GM04503 (cell line): ENCODE results near the gene ADPRH.
"Not testable (repeated sequence)": the region's sequence is repeated elsewhere in the genome, so short reads cannot be mapped to it uniquely, and the experiment has no call there.

Source experiments
- DNase-seq: peaks from one replicate; pipeline ENCODE4 v3.0.0-alpha.2; 2012; ENCODE audit warnings: low read depth

Gene ADPRH

DNA sequence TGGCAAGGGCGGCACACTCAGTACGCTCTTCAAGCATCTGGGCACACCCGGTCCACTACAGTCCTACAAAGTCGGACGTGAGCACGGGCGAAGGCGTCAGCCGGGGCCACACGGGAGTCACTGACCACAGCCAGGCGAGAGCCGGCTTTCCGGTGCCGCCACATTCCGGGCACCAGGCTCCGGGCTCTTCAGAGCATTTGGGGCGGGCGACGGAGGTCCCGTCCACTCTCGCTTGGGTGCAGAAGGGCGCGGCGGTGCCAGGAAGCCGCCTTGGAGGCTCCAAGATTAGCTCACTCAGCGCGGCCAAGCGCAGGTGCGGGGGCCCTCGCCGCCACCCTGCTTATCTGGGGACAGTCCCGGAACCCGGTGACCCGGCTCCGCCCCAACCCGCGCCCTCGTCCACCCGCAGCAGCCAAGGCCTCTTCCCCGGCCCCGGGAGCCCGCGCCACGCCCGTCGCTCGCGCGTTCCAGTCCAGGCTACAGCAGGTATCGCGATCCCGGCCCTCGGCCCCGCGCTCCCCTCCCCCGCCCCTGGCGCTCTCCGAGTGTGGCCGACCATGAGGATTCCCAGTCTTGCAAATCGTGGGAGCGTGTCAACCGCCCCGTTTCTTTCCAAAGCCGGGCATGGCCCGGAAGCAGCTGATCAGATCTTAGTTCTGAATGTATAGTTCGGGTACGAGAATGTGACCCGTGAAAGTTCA is at the start of gene ADPRH:
Gene ADPRH (plus strand): TSS at position 127 of the 701 bp plus-strand sequence. CDS start 2,678 bp downstream, outside the sequence.
- DNase-seq, result peak; percentile 11

- peak; percentile 75 for DNase-seq
These were observed 49.4 kb upstream of the ADPRH start for GRCh38 chr3:119529883-119530282.

DNA sequence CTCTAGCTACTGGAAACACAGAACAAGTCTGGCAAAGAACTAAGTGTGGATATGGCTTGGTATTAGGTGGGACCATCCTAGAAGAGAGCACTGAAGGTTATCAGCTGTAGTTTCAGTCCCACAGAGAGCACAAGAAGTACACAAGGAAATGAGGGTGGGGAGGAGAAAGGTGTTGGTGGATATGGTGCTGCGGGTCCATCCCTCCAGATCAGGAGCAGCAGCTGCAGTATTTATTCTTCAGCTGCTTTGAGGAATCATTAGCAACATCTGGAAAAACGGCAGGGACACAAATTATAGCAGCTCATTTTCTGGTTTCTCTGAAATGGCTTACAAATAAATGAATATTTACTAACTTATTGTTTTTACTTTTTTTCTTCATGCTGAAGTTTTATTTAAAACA is 48.8 kb upstream of the ADPRH start:
- no peak for DNase-seq

GRCh38 chr3:119531151-119531550 is 48.1 kb upstream of the ADPRH start:
- no peak for DNase-seq

DNA sequence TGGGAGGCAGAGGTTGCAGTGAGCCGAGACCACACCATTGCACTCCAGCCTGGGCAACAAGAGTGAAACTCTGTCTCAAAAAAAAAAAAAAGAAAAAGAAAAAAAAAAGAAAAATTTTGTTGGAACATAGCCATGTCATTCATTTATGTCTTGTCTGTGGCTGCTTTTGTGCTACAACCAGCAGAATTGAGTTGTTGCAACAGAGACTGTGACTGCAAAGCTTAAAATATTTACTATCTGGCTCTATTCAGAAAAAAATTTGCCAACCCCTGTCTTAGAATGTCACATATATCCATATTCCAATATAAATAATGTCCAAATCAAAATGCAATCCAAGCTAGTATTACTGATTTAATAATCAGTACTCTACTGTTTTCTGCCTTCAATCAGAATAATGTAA is 45.0 kb upstream of the ADPRH start:
- no peak for DNase-seq

GRCh38 chr3:119536757-119537156 is 42.5 kb upstream of the ADPRH start:
- no peak for DNase-seq

GRCh38 chr3:119538772-119539171 is 40.5 kb upstream of the ADPRH start:
- no peak for DNase-seq

DNA sequence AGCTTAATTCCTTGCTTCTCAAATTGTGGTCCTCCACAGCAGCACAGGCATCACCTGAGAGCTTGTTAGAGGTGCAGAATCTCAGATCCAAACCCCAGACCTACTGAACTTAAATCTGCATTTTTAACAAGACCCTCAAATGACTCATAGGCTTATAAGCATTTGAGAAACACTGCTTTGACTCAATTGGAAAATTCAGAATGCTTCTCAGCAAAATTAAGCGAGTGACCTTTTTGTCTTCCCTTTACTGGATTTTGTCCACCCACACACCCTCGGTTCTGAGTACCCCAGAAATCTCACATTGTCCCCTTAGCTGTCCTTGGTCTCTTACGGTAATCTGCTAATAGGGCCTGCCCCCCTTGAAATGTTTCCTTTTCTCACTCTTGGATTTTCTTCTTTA is 37.7 kb upstream of the ADPRH start:
- DNase-seq, result no peak

- DNase-seq, result no peak
These were observed 37.0 kb upstream of the ADPRH start for GRCh38 chr3:119542168-119542767.

DNA sequence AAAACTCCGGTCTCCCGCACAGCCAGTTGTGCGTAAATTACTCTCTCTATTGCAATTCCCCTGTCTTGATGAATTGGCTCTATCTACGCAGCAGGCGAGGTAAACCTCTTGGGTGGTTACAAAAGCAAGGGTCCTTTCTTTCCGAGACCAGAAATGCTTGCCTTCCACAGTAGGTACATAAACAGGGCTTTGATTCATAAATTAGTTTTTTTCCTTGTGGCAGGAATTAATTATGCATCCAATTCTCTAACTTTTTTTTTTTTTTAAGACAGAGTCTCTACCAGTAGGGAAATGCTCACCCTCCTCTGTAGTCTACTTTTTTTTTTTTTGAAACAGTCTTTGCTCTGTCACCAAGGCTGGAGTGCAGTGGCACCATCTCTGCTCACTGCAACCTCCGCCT is 36.1 kb upstream of the ADPRH start:
- DNase-seq, result no peak

DNA sequence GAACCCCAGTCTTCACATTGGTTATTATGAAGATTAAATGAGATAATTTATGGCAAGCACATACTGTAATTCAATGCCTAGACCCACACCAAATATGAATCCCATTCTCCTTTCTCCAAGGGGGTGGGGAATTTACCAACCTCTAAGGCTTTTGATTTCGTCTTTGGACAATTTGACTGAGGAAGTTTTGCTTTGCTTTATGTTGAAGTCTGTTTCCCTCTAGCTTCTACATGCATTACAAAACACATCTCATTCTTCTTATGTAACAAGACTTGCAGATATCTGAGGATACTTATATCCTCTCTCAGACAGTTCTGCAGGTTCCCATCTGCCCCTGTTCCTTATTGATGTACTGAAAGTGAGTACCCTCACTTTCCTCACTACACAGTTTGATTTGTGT is 32.1 kb upstream of the ADPRH start:
- DNase-seq, result no peak

DNA sequence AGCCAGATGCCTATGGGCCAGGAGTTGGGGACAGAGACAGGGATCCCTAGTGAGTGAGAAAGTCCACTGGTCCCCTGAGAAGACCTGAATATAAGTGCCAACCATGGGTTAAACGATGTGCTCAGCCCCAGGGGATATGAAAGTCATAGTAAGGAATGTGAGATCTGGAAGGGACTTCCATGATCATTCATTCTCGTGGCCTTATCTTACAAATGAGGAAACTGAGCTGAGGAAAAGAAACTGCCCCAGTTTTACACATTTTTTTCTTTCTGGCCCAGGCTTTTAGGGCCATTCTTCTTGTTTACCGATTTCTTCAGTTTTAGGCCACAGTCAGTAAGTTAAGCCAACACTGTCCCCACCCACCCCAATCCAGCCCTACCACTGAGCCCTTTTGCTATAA is 31.0 kb upstream of the ADPRH start:
- DNase-seq, result no peak

- no peak for DNase-seq
These were observed 28.9 kb upstream of the ADPRH start for GRCh38 chr3:119550192-119550910.

GRCh38 chr3:119551598-119551997 is 27.7 kb upstream of the ADPRH start:
- DNase-seq, result no peak

DNA sequence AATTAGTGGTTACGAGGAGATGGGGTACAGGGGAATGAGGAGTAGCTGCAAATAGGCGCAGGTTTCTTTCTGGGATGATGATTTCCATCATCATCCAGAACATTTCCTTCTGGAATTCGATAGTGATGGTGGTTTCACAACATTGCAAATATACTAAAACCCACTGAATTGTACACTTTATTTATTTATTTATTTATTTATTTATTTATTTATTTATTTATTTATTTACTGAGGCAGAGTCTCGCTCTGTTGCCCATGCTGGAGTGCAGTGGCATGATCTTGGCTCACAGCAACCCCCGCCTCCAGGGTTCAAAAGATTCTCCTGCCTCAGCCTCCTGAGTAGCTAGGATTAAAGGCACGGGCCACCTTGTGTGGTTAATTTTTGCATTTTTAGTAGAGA is 26.4 kb upstream of the ADPRH start:
- not testable (repeated sequence) for DNase-seq

DNA sequence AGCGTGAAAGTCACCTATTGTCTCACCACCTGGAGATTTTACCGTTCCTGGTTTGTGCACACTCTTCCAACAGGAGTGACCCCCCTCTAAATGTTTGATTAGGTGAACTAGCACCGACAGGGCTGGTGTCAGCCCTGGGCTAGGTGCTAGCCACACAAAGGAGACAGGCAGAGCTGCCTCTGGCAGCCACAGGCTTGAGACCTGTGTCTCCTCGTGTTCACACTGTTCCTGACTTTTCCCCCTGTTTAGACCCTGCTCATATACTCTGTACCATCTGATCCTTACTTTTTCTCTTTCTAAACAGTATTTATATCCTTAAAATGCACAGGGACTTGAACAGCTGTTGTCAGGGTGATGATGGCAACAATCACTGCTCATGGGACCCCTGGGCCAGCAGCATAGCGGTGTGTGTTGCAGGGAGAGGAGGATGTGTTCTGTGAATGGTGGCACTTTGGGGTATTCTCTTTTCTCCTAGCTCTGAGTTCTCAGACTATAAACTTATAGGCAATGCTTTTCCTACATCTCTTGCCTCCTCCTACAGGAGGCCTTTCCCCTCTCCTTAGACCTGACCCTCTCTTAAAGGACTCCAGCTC is 25.4 kb upstream of the ADPRH start:
- DNase-seq, result no peak

DNA sequence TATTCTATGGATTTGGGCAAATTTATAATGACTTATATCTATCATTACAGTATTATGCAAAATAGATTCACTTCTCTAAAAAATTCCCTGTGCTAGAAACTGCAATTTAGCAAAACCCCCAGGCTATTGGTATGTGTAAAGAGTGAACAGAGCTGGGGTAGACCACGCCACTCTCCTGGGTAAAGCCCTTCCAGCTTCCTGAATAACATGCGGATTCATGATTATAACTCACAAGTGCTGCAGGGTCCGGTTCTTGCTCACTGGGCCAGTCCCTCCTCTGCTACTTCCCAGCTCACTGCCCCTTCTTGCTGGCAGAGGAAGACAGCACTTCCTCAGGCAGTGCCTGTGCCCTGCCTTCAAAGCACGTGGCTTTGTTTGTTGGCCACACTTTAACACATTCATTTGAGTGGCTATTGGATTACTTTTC is 24.0 kb upstream of the ADPRH start:
- DNase-seq, result no peak

GRCh38 chr3:119555929-119556328 is 23.4 kb upstream of the ADPRH start:
- DNase-seq, result no peak

DNA sequence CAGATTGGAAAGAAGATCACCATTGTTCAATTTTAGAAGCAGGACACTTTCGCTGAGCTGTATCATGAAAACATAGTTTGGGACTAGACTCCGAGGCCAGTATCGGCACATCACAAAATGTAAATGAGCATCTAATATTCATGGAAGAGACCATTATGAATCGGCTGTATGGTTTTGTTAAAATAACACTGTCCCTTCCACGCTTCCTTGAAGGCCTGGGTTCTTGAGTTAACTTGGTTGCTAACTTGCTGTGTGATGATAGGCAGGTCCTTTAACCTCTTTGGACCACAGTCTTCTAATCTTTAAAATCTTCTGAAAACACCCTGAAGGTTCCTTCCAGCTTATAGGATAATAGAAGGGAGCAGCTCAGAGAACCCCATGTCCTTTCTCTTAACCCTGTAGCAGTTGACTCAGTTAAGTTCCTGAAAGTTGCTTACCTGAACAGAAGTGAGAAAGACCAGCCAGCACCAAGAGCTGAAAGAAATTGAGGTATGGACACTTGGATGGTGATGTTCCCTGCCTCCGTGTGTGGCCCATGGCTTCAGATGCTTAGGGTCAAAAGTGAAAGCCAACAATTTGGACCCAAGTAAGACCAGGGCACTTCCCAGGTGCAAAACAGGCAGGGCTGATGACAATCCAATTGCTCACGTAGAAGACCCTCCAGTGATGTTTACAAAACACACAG is 22.0 kb upstream of the ADPRH start:
- no peak for DNase-seq

- DNase-seq, result no peak
These were observed 21.4 kb upstream of the ADPRH start for GRCh38 chr3:119557877-119558269.

DNA sequence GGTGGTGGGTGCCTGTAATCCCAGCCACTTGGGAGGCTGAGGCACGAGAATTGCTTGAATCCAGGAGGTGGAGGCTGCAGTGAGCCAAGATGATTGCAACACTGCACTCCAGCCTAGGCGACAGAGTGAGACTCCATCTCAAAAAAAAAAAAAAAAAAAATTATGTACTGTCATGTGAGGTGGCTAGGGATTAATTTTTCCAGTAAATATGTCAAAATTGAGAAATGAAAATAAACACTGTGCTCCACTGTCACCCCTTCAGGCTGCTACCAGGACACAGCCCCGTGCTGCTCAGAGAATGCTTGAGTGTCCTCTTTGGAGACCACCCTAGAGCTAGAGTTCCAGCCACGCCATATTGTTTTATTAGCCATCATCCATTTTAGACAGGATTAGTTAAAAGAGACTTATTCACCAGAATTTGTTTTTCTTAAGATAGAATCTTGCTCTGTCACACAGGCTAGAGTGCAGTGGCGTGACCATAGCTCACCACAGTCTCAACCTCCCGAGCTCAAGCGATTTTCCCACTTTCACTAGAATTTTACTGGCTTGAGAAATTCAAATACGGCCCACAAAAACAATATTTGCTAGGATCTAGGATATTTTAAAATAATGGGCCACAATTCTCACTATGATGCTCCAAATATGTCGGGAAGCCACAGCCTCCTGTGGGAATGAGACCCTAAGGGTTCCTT is 20.5 kb upstream of the ADPRH start:
- DNase-seq, result no peak
